ENCODE measurements around the gene RAP1GAP.
"Not testable (repeated sequence)": the region's sequence is repeated elsewhere in the genome, so short reads cannot be mapped to it uniquely, and the experiment has no call there.

RAP1GAP gene

DNA sequence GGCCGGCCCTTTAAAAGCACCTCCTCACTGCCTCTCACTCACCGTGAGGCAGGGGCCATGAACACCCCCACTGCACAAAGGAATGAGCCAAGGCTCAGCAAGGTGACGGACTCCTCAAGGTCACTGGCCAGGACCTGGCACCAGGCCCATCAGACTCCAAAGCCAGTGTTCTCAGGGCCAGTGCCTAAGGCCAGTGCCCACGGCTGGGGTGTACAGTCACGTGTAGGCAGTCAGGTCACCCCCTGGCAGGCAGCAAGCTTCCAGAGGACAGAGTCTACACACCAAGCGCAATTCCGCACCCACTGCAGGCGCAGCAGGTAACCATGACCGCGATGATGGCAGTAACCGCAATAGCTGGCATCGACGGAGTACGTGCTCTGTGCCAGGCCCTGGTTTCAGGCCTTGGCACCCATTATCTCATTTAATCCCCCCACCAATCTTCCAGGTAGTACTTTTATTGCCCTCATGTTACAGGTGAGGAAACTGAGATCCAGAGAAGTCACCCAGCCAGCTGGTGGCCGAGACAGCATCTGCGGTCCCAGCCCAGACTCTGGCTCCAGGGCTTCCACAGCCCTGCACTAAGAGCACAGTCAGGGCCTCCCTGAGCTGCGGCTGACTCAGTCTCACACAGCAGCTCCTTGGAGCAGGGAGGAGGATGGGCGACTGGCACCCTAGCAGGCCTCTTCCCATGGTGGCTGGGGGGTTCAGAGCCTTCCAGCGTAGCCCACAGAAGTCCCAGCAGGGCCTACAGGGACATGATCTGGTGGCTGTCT lies 27.0 kb downstream of the RAP1GAP start:
- DNase-seq: no peak

DNA sequence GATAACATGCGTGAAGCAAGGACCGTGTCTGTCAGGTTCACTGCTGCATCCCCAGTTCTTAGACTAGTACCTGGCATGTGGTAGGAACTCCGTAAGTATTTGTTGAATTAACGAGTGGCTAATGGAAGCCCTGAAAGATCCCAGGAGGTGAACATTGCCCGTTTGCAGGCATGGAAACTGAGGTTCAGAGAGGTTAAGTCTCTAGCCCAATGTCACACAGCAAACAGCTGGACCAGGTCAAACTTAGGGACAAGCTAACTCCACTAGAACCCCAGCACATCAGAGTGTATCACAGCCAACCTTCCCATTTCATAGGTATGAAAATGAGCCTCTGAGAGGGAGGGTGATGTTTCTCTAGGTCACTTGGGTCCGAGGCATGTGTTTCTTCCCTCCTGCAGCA lies 27.6 kb downstream of the RAP1GAP start:
- no peak for DNase-seq

DNA sequence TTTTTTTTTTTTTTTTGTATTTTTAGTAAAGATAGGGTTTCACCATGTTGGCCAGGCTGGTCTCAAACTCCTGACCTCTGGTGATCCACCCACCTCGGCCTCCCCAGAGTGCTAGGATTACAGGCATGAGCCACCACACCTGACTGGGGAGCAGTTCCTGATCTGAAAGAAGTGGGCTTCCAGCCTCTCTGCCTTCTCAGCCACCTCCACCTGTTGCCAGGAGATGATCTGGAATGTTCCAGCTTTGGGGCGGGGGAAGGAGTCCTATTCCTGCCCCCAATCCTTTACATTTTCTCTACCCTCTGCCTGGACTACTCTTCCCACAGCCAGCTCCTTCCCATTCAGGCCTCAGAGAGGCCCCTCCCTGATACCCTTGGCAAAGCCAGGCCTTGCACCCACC lies 28.1 kb downstream of the RAP1GAP start:
- DNase-seq: no peak

DNA sequence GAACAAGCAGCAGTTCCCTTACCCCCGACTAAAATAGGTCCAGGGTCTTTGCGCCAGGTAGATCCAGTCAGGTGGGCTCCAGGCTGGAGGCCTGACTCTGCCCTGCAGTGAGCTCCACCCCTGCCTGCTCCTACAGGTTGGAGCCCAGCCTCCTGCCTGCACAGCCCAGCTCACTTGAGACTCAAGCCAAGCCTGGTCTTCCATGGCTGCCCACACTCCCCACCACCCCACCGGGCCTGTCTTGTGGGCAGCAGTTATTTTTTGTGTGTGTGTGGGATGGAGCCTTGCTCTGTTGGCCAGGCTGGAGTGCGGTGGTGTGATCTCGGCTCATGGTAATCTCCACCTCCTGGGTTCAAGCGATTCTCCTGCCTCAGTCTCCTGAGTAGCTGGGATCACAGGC lies 28.5 kb downstream of the RAP1GAP start:
- no peak for DNase-seq

DNA sequence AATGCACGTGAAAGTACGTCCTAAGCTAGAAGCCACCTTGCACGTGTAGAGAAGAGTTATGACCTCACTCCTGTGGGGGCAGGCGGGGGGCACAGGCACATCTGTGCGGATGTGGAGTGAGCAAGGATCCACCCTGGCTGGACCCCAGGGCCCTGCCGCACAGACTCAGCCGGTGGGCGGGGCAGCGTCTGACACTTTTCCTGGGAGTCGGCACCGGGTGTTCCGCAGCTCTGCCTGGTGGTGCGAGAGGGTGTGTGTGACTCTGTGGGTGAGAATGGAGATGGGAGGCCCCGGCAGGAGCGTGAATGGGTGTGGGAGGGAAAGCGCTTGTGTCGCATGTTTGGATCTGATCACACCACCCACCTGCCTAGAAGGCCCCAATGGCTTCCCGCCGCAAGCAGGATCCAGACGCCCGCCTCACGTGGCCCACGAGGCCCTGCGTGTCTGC lies 29.5 kb downstream of the RAP1GAP start:
- no peak for DNase-seq

DNA sequence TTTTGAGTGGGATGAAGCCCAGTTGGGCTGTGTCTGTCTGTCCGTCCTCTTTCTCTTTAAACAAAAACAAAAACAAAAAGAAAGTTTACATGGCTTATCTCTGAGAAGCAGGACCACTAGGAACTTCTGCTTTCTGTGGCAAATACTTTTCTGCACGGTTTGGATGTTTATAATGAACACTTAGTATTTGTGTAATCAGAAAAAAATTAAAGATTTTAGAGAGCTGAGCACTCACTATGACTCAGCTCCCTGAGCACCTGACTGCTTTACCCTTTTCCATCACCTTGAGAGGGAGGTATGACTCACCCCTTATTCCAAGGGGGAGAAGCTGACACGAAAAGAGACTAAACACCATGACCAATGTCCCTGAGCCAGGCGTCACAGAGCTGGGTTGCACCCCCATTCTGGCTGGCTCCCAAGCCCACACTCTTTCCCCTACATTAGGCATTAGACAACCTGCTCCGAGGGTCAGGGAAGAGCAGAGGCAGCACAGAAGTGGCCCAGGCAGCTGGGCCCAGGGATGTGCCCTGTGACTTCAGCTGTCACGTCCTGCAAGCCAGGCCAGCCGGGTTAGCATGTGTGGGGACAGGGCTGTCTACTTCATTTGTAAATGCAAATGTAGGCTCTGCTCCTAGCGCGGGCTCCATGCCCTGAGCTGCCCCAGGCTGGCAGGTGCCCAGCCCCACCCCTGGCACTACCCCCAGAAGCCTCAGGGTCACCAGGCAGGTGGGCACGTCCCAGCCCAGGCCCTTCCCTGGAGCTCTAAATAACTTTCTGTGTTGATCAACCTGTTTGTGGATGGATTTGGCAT lies 30.4 kb downstream of the RAP1GAP start:
- DNase-seq: no peak

DNA sequence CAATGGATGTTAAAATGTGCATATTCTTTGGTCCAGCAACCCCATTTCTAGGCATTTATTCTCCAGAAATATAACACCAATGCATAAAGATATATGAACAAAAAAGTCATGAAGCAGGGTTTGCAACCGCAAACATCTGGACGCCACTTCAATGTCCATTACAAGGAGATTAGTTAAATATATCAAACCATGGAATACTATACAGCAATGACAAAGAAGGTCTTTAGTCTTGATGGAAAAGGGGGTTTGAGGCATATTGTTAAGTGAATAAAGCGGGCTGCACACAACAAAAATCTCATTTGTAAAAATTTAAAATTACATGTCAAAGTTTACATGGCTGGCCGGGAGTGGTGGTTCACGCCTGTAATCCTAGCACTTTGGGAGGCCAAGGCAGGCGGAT lies 31.6 kb downstream of the RAP1GAP start:
- no peak for DNase-seq

DNA sequence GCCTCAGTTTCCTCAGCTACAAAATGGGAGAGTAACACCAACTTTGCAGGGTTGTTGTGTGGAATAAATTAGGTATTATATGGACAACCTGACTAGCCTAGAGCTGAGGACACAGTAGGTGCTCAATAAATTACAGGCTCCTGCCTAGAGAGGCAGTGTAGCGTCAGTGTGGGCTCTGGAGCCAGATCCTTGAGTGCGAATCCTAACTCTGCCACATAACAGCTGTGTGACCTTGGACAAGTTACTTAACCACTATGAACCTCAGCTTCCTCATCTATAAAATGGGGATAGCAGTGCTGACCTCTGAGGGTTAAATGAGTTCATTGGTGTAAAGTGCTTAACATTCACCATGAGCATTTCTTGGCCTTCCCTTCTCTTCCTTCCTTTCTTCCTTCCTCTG lies 33.1 kb downstream of the RAP1GAP start:
- no peak for DNase-seq

DNA sequence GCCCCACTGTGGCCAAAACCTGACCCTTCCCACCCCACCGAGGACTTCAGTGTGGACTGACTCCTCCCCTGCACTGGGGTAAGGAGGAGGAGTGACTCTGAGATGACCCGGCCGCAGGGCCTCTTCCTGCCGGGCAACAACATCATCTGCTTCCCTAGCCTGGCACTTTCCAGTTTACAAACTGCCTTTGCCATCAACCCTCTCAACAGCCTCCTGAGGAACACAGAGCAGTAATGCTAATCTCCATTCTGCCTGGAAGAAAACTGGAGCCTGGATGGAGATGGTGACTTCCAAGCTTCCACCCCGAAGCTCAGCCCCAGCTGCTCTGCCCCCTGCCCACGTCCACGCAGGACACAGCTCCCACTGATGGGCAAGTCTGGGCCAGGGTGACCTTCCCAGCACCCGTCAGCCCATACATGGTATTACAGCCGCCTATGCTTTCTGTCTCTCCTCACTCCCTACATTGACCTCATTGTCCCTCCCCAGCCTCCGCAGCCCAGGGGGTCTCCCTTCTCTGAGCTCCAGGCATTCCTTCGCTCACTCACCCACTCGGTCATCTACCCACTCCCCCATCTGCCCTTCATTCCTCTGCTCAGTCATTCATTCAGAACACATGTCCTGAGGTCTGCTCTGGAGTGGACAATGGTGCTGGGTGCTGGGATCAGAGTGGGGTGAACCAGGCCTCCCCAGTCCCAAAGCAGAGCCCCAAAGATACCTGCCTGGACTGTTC lies 34.2 kb downstream of the RAP1GAP start:
- DNase-seq: no peak

DNA sequence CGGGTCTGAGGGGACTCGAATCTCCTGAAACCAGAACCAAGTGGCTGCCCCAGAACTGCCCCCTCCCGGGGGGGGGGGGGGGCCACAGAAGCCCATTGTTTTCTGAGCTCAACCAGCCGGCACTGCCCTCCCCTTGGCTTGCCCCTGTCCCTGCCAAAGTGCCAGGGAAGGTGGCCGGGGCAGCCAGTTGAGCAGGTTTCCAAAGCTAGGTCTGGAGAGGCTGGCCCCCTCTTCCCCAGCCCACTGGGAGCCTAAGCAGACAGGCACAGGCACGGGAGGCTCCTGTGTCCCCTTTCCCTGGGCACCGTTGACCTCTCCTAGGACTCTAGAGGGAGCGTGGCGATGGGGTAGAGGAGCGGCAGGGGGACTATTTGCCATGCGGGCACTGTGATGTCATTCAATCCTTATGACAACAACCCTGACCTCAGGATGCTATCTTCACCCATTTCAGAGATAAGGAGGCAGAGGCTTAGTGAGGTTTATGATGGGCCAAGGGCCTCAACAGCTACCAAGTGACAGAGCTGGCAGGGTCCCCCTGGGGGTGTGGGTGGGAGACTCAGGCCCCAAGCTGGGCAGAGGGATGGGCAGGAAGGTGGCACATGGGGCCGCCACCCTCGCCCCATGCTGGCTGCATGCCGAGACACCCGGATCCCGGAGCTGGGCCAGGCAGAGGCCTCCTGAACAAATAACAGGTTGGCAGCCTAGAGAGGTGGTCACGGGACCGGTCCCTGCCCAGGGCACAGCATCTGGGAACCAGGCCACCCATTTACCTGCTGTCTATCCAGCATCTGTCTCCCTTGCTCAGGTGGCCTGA lies 35.0 kb downstream of the RAP1GAP start:
- DNase-seq: no peak

DNA sequence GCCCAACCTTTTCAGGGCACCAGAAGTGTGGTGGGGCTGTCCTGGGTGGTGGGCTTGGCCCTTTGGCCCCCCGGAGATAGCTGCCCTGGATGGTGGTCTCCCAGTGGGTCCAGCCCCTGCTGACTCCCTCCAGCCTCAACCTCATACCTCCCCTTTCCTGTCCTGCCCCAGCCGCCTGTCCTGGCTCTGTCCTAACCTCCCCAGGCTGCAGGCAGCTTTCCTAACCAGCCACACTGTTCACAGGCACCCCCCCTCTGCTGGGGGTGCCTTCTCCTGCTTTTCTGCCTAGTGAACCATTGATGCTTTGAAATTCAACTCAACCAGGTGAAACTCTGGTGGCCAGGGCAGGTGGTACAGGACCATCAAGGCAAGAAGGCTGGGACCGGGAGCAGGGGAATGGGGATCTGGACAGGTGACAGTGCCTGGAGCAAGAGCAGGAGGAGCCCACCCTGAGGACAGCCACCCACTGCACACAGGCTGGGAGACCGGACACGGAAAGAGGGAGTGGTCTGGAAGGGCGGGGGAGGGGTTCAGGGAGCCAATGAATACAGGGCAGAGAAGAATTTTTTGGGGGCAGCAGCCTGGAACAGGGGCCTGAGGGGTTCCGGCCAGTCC lies 35.9 kb downstream of the RAP1GAP start:
- DNase-seq: no peak

DNA sequence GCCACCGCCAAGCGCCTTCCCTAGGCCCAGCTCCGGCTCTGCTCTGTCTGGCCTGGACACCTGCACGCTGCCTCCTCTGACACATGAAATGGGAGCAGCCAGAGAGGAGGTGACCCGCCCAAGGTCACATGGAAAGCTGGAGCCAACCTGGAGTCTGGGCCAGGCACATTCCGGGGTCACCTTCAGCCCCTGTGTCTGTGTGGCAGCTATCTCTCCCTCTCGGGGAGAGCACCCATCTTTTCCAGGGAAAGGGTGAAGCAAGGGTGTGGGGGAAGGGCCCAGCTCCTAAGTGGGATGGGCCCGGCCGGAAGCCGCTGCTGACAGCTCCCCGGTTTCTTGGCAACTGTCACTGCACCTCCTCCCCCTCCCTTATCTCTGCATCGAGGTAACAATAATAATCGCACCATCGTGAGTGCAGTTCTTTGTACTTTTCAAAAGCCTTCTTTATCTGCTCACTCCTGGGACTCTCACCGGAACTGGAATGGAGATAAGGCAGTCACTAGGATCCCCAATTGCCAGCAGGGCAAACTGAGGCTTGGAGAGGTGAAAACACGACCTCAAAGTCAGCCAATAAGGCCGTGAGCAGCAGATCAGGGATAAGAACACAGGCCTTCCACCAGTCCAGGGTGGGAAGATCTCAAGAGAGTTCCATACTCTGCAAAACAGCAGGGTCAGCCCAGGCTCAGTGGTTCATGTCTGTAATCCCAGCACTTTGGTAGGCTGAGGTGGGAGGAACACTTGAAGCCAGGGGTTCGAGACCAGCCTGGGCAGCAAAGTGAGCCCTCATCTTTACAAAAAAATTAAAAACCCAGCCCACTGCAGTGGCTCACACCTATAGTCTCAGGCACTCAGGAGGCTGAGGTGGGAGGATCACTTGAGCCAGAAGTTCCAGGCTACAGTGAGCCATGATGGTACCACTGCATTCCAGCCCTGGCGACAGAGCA lies 36.9 kb downstream of the RAP1GAP start:
- no peak for DNase-seq

DNA sequence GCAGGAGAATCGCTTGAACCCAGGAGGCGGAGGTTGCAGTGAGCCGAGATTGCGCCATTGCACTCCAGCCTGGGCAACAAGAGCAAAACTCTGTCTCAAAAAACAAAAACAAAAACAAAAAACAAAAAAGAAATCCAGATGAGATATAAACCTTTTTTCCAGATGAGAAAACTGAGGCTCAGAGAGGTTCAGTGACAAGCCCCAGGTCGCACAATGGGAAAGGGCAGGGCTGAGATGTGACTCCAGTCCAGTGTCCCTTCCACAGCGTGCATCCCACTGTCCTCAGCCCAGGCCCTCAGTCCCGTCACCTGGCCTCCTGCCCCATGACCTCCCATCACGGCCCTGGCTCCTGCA lies 37.6 kb downstream of the RAP1GAP start:
- DNase-seq: not testable (repeated sequence)

DNA sequence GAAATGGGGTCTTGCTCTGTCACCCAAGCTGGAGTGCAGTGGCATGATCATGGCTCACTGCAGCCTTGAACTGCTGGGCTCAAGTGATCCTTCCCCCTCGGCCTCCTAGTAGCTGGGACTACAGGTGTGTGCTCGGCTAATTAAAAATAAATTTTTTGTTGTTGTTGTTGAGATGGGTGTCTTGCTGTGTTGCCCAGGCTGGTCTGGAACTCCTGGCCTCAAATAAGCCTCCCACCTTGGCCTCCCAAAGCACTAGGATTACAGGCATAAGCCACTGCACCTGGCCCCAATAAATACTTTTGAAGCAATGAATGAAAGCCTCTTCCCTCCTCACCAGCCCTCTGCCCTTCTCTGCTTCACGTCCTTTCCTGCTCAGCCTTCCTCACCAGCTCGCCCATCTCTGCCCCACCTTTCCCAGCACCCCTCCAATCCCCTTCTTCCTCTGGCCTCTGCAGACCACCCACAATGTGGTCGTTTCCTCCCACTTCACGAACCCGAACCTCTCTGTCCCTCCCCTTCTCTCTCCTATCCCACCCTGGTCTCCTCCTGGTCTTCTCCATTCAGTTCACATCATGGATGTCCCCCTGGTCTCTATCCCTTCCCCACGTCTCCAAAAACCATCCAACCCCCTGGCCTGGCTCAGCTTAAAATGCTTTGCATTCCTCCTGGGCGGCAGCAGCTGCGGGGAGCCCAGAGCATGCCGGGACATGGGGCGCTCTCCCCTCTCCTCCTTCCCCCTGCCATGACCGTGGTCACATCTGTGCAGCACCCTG lies 38.4 kb downstream of the RAP1GAP start:
- DNase-seq: no peak

DNA sequence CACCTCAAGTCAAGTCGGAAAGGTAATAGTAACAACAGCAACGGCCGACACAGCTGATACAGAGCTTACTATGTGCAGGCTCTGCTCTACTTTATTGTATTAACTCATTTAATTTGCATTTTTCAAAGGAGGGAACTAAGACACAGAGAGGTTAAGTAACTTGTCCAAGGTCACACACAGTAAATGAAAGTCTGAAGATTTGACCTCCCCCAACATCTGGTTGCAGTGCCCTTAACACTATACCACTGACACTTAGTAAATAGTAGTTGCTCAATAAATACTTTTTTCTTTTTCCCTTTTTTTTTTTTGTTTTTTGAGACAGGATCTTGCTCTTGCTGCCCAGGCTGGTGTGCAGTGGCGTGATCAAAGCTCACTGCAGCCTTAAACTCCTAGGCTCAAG lies 39.2 kb downstream of the RAP1GAP start:
- DNase-seq: no peak

DNA sequence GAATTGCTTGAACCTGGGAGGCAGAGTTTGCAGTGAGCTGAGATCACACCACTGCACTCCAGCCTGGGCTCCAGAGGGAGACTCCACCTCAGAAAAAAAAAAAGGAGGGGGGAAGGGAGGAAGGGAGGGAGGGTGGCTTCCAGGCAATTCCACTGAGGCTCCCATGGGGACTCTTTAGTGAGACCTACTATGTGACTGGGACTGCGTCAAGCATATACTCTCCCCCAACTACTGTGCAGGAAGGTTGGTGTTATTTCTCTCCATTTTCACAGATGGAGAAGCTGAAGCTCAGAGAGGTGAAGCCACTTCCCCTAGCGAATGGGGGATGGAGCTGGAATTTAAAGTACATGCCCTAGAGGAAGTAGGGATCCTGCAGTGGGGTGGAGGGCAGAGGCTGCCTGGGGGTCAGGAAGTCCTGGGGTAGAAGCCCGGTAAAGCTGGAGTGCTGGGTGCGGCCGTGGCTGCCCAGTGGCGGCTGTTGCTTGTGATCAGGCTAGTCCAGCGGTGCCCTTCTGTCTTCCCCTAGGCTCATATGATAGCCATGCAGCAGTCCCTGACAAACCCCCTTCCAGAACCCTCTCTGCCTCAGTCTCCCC lies 40.3 kb downstream of the RAP1GAP start:
- DNase-seq: no peak

DNA sequence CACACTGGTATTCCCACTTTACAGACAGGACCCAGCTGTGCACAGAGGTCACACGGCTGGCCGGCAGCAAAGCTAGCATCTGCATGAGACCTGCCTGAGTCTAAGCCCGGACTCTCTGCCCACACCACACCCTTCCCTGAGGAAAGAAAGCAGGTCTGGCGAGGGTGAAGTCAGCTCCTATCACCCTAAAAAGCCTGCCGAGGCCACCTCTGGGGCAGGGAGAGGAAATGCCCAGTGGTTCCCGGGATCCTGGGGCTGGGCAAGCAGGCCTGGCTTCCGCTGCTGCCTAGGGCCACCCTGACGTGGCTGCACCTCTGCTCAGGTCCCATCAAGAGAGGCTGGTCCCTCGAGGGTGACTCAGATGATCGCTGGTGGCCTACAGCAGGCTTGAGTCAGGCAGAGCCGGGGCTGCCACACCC lies 42.2 kb downstream of the RAP1GAP start:
- DNase-seq: no peak

DNA sequence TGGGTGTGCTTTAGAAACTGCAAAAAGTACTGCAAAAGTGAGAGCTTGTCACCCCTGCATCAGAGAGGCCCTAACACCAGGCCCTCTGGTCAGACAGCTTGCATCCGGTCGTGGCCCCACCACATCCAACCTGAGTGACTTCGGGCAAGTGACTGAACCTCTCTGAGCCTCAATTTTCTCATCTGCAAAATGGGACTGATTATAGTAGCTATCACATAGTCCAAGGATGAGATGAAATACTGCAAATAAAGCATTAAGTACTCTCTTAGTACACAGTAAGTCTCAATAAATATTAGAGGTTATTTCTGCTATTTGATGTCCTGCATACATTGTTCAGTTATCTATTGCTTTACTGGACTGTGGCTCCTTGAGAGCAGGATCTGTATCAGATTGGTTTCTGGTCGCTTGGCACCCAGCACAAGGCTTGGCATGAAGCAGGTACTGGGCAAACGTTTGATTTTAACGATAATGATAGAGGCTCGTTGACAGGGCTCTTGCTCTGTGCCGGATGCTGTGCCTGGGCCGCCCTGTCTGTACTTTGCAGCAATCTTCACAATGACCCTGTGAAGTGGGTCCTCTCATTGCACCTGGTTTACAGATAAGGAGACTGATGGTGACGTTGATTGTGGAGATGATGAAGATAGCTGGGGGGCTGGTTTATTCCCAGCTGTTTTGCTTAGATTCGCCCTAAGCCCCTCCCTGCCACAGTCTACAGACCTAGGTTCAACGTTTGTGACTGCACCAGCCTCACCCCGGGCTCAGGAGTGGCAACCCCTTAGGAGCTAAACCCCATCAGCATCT lies 43.6 kb downstream of the RAP1GAP start:
- DNase-seq: no peak
